RKO (cell line): ENCODE measurements around the gene RAD51D.
"Not testable (repeated sequence)": the region's sequence is repeated elsewhere in the genome, so short reads cannot be mapped to it uniquely, and the experiment has no call there.

Source experiments
- DNase-seq: peaks from one replicate; pipeline ENCODE4 v3.0.0-alpha.2; 2016; ENCODE audit warnings: low spot score

RAD51D gene

GRCh38 chr17:35119370-35120165 is at the start of gene RAD51D:
Gene RAD51D (minus strand): TSS chr17:35119860. CDS start chr17:35119613, 247 bp downstream.
- peak; percentile 77 for DNase-seq

- DNase-seq, result peak; percentile 67
These were observed 48.0 kb upstream of the RAD51D start for GRCh38 chr17:35167666-35168065.

GRCh38 chr17:35167046-35167445 is 47.4 kb upstream of the RAD51D start:
- no peak for DNase-seq

DNA sequence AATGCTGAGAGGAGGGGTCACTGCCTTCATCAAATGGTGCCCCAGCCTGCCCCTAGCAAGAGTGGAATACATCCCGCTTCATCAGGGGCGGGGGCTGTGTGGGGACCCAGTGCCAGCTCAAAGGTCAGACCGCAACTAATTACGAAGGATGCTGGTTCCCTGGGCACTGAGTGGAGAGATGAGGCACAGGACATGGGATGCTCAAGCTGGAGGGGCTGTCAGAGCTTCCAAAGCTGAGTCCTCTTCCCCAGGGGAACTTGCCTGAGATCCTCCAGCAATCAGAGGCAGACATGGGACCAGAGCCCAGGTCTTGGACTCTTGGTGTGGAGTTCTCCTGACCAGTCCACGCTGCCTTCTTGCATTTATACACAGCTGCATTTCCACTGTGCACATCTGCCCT is 46.9 kb upstream of the RAD51D start:
- no peak for DNase-seq

GRCh38 chr17:35164716-35165115 is 45.1 kb upstream of the RAD51D start:
- DNase-seq, result no peak

- no peak for DNase-seq
These were observed 44.2 kb upstream of the RAD51D start for GRCh38 chr17:35163886-35164285.

- no peak for DNase-seq
These were observed 43.1 kb upstream of the RAD51D start for GRCh38 chr17:35162755-35163154.

GRCh38 chr17:35161281-35161761 is 41.7 kb upstream of the RAD51D start:
- no peak for DNase-seq

GRCh38 chr17:35160354-35161201 is 40.9 kb upstream of the RAD51D start:
- no peak for DNase-seq

GRCh38 chr17:35159940-35160339 is 40.3 kb upstream of the RAD51D start:
- DNase-seq, result no peak

GRCh38 chr17:35155246-35155645 is 35.6 kb upstream of the RAD51D start:
- no peak for DNase-seq

- no peak for DNase-seq
These were observed 34.8 kb upstream of the RAD51D start for GRCh38 chr17:35154196-35155165.

DNA sequence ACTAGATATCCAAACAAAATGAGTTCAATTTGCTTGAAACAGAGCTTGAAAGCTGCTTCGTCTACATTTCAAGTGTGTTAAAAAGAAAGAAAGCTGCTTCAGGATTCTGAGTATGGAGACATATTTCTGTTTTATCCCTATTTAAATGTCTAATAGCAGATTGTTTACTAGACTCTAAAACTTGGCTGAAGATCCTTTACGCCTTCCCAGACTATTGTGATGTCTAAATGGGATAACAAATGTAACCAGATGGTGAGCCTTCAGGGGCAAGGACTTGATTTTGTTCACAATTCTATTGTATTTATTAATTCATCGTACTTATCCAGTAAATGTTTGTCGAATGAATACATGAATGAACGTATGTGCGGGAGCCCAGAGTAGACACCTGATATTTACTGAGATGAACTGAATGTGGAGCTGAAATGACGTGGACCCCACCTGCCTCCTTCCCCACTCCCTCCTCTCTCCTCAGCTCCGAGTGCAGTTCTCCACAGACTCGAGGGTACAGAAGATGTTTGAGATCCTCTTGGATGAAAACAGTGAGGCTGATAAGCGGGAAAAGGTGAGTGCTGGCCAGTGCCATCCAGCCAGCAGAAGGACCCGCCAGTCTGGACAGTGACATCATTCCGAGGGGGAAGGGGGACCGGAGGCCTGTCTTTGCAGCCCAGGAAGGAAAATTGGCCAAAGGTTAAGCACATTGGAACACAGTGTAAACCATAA is 32.9 kb upstream of the RAD51D start:
- no peak for DNase-seq

GRCh38 chr17:35151080-35151479 is 31.4 kb upstream of the RAD51D start:
- DNase-seq, result not testable (repeated sequence)

DNA sequence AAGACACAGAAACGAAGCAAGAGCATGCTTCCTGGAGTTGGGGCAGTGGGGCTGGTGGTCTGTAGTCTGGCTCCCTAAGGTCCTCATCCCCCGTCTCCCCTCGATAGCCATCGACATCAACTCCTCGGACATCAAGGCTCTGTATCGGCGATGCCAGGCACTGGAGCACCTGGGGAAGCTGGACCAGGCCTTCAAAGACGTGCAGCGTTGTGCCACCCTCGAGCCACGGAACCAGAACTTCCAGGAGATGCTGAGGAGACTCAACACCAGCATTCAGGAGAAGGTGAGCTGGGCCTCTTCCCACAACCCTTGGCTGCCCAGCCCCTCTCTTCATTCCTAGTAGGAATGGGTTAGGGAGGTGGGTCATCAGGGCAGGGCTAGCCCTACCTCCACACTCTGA is 30.3 kb upstream of the RAD51D start:
- no peak for DNase-seq

DNA sequence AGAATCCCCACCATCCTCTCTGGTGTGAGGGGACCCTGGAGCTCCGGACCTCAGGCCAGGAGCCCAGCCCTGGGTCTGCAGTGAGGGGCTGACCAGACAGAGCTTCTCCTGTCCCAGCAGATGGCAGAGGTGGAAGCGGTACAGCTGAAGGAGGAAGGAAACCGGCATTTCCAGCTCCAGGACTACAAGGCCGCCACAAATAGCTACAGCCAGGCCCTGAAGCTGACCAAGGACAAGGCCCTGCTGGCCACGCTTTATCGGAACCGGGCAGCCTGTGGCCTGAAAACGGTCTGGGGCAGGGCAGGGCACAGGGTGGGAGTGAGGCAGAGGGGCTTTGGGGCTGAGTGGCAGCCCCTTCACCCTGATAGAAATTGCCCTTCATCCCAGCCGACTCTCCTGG is 28.5 kb upstream of the RAD51D start:
- DNase-seq, result no peak

DNA sequence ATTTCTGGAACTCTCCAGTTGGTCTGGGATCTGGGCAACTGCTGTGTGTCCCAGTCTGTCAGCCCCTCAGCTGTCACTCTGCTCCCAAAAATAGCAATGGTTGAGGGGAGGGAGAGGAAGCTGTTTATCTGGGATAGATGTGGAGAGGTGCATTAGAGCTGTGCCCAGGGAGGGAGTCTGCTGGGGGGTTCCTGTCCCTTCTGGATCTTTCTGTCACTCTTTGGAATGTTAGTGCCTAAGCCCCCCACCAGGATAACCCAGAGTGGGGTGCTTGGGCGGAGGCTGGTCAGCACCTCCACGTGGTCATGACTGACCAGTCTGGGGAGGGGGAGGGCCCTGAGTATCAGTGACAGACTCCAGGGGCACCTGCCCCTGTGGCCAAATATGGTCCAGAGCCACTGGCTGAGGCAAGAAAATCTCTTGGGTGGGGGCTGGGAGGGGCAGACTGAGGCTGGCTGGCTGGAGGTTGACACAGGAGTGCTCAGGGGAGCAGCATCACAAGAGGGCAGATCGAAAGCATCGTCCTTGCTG is 27.8 kb upstream of the RAD51D start, which contains the start of gene UNC45B:
Gene UNC45B (plus strand): TSS at position 443 of the 531 bp plus-strand sequence. CDS start 447 bp downstream, outside the sequence.
- DNase-seq, result no peak

- DNase-seq, result no peak
These were observed 26.7 kb upstream of the RAD51D start for GRCh38 chr17:35146214-35146833.

DNA sequence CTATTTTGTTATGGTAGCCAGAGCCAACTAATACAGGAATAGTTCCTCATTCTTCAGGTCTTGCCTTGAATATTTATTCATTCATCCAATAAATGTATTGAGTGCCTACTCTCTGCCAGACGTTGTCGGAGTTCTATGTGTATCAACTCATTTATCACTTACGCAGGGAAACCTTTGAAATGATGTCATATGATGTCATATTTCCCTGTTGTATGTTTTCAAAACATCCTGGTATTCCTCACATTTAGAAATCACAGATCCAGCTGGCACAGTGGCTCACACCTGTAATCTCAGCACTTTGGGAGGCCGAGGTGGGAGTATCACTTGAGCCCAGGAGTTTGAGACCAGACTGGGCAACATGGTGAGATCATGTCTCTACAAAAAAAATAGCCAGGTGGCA is 25.2 kb upstream of the RAD51D start:
- no peak for DNase-seq

DNA sequence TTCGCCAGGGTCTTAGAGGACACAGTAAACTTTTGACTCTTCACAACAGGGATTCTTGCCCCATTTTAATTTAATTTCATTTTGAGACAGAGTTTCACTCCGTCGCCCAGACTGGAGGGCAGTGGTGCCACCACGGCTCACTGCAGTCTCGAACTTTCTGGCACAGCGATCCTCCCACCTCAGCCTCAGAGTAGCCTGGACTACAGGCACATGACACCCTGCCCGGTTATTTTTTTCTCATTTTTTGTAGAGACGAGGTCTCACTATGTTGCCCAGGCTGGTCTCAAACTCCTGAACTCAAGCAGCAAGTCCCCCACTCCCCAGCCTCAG is 22.8 kb upstream of the RAD51D start:
- no peak for DNase-seq
